SK-MEL-5 (cell line): Measurements from ENCODE around the gene PDE9A. TPM values are rescaled to one million over a fixed set of nuclear protein-coding genes. Genes with fewer than 3 reads are reported as not detected.
"Not testable (repeated sequence)": the region's sequence is repeated elsewhere in the genome, so short reads cannot be mapped to it uniquely, and the experiment has no call there.

ENCODE experiments used
- DNase-seq: peaks from one replicate; pipeline ENCODE4 v3.0.0-alpha.2; 2016; ENCODE audit warnings: low read depth, low spot score
- in situ Hi-C: cut with HindIII; loops from 2 replicates; pipeline ENCODE4 v1.10.0; 2016; ENCODE audit warnings: low sequenced_read_pairs, high pct_unique_total_duplicates, low pct_unique_long_range_greater_than_20kb
- polyA plus RNA-seq, 2 experiments: library from polyadenylated mRNA; depleted of rRNA; stranded (reverse); fragments of >200 nt; gene quantifications; 2 replicates each; pipeline ENCODE4 v1.2.3, GENCODE V29; 2015
- total RNA-seq: library from RNA; depleted of rRNA; stranded (reverse); fragments of >200 nt; shearing (Covaris generic); gene quantifications from 2 replicates; pipeline ENCODE4 v1.2.3, GENCODE V29; 2014; rRNA removed

The PDE9A gene
- 2.9 and 3.1 TPM in 2 replicates for total RNA-seq
- polyA plus RNA-seq (2015; cell fraction: cytosol; rRNA removed), result 5.4 and 7.1 TPM in 2 replicates
- polyA plus RNA-seq (2015; cell fraction: nucleus; rRNA removed), result 3.5 and 7.2 TPM in 2 replicates

GRCh38 chr21:42653231-42654061, at the start of gene PDE9A:
TSS of gene PDE9A (plus strand) at chr21:42653621. CDS start at chr21:42653815, 194 bp downstream.
- in situ Hi-C loops, result no loop called here
- peak; percentile 13 for DNase-seq

- in situ Hi-C loops, result no loop called here
- DNase-seq, result no peak
Observed at GRCh38 chr21:42607102-42607501, 46.3 kb upstream of the PDE9A start.

GRCh38 chr21:42607525-42608102, 45.8 kb upstream of the PDE9A start:
- no peak for DNase-seq
- in situ Hi-C loops, result no loop called here

GRCh38 chr21:42608446-42608845, 45.0 kb upstream of the PDE9A start:
- in situ Hi-C loops, result no loop called here
- no peak for DNase-seq

- DNase-seq, result peak; percentile 38
- in situ Hi-C loops, result no loop called here
Observed at GRCh38 chr21:42609811-42610210, 43.6 kb upstream of the PDE9A start.

- DNase-seq, result no peak
- in situ Hi-C loops, result no loop called here
Observed at GRCh38 chr21:42611852-42612251, 41.6 kb upstream of the PDE9A start.

GRCh38 chr21:42612390-42612789, 41.0 kb upstream of the PDE9A start:
- no peak for DNase-seq
- in situ Hi-C loops, result no loop called here

- DNase-seq, result no peak
- in situ Hi-C loops, result no loop called here
Observed at GRCh38 chr21:42613756-42614155, 39.7 kb upstream of the PDE9A start.

- DNase-seq, result no peak
- in situ Hi-C loops, result no loop called here
Observed at GRCh38 chr21:42614396-42614795, 39.0 kb upstream of the PDE9A start.

GRCh38 chr21:42614811-42615351, 38.5 kb upstream of the PDE9A start:
- in situ Hi-C loops, result no loop called here

GRCh38 chr21:42615377-42615776, 38.0 kb upstream of the PDE9A start:
- DNase-seq, in situ Hi-C loops: not testable (repeated sequence)

More at GRCh38 chr21:42614811-42615351, 38.5 kb upstream of the PDE9A start:
- DNase-seq, result peak; percentile 12

GRCh38 chr21:42615924-42616323, 37.5 kb upstream of the PDE9A start:
- in situ Hi-C loops, result no loop called here
- DNase-seq, result no peak

- no peak for DNase-seq
- in situ Hi-C loops, result no loop called here
Observed at GRCh38 chr21:42616446-42616845, 37.0 kb upstream of the PDE9A start.

GRCh38 chr21:42616941-42617340, 36.5 kb upstream of the PDE9A start:
- DNase-seq, result no peak
- in situ Hi-C loops, result no loop called here

GRCh38 chr21:42617486-42617885, 35.9 kb upstream of the PDE9A start:
- no peak for DNase-seq
- in situ Hi-C loops, result no loop called here

GRCh38 chr21:42618707-42619102, 34.7 kb upstream of the PDE9A start:
- in situ Hi-C loops, result no loop called here
- DNase-seq, result no peak

GRCh38 chr21:42619166-42619565, 34.3 kb upstream of the PDE9A start:
- no peak for DNase-seq
- in situ Hi-C loops, result no loop called here

- in situ Hi-C loops, result no loop called here
- DNase-seq, result no peak
Observed at GRCh38 chr21:42619841-42620240, 33.6 kb upstream of the PDE9A start.
